Measurements from ENCODE around the gene CHTF18.
"Not testable (repeated sequence)": the region's sequence is repeated elsewhere in the genome, so short reads cannot be mapped to it uniquely, and the experiment has no call there.

The CHTF18 gene

GRCh38 chr16:830107-830870, 41.9 kb downstream of the CHTF18 start:
- no peak for DNase-seq (ENCODE audit: low read depth in 2 of 2)

- DNase-seq (ENCODE audit: low read depth in 2 of 2) = no peak
These were observed 42.6 kb downstream of the CHTF18 start for GRCh38 chr16:830871-831570.

GRCh38 chr16:831571-832413, 43.4 kb downstream of the CHTF18 start:
- DNase-seq (ENCODE audit: low read depth in 2 of 2) = no peak

- DNase-seq (ENCODE audit: low read depth in 2 of 2) = no peak
These were observed 44.4 kb downstream of the CHTF18 start for GRCh38 chr16:832652-833336.

- DNase-seq (ENCODE audit: low read depth in 2 of 2) = no peak
These were observed 45.0 kb downstream of the CHTF18 start for GRCh38 chr16:833411-833810.

- no peak for DNase-seq (ENCODE audit: low read depth in 2 of 2)
These were observed 47.0 kb downstream of the CHTF18 start for GRCh38 chr16:835373-835772.

- DNase-seq (ENCODE audit: low read depth in 2 of 2) = no peak
These were observed 47.8 kb downstream of the CHTF18 start for GRCh38 chr16:836221-836620.

- not testable (repeated sequence) for DNase-seq (ENCODE audit: low read depth in 2 of 2)
These were observed 48.4 kb downstream of the CHTF18 start for GRCh38 chr16:836822-837221.

- DNase-seq (ENCODE audit: low read depth in 2 of 2) = no peak
These were observed 50.3 kb downstream of the CHTF18 start for GRCh38 chr16:838741-839140.

GRCh38 chr16:839643-840408, 51.4 kb downstream of the CHTF18 start:
- DNase-seq (ENCODE audit: low read depth in 2 of 2) = no peak

- no peak for DNase-seq (ENCODE audit: low read depth in 2 of 2)
These were observed 52.4 kb downstream of the CHTF18 start for GRCh38 chr16:840561-841454.

- DNase-seq (ENCODE audit: low read depth in 2 of 2) = no peak
These were observed 53.1 kb downstream of the CHTF18 start for GRCh38 chr16:841455-842060.

- DNase-seq (ENCODE audit: low read depth in 2 of 2) = no peak
These were observed 53.6 kb downstream of the CHTF18 start for GRCh38 chr16:842061-842476.

- DNase-seq (ENCODE audit: low read depth in 2 of 2) = no peak
These were observed 54.5 kb downstream of the CHTF18 start for GRCh38 chr16:842711-843560.

- DNase-seq (ENCODE audit: low read depth in 2 of 2) = no peak
These were observed 55.4 kb downstream of the CHTF18 start for GRCh38 chr16:843771-844170.

- DNase-seq (ENCODE audit: low read depth in 2 of 2) = no peak
These were observed 56.4 kb downstream of the CHTF18 start for GRCh38 chr16:844638-845350.

- no peak for DNase-seq (ENCODE audit: low read depth in 2 of 2)
These were observed 56.9 kb downstream of the CHTF18 start for GRCh38 chr16:845351-845745.

- DNase-seq (ENCODE audit: low read depth in 2 of 2) = no peak
These were observed 58.7 kb downstream of the CHTF18 start for GRCh38 chr16:847151-847550.

All from stimulated activated CD4-positive, alpha-beta T cell treated with anti-CD3 and anti-CD28 coated beads, Interleukin-1b, Interleukin-23, amount 100 ng/mL, for 1 hour (primary cell).